Immature natural killer cell (primary cell): ENCODE data around the gene NTRK1. TPM values are rescaled to one million over a fixed set of nuclear protein-coding genes. Genes with fewer than 3 reads are reported as not detected.

Experiments used
- DNase-seq, 3 donors: peaks; one replicate each; pipeline ENCODE4 v3.0.0; 2022; ENCODE audit warnings: mixed read lengths in 1 of 3
- H3K27ac Mint-ChIP-seq, 6 donors: one replicate each; pipeline ENCODE4 v1.8.0; 2020; ENCODE audit warnings: mixed read lengths in 6 of 6, mild to moderate bottlenecking in 5 of 6, inconsistent platforms in 4 of 6, moderate library complexity in 3 of 6
- H3K27me3 Mint-ChIP-seq, 3 donors: one replicate each; pipeline ENCODE4 v1.8.0; 2020 to 2021; ENCODE audit warnings: low read depth in 3 of 3, mild to moderate bottlenecking in 3 of 3, mixed read lengths in 3 of 3, moderate library complexity in 3 of 3, inconsistent platforms in 1 of 3
- H3K36me3 Mint-ChIP-seq, 3 donors: one replicate each; pipeline ENCODE4 v1.8.0; 2020; ENCODE audit warnings: mixed read lengths in 3 of 3, inconsistent platforms in 2 of 3, mild to moderate bottlenecking in 2 of 3
- H3K4me1 Mint-ChIP-seq, 2 donors: one replicate each; pipeline ENCODE4 v1.8.0; 2020; ENCODE audit warnings: inconsistent platforms in 2 of 2, mild to moderate bottlenecking in 2 of 2, mixed read lengths in 2 of 2, moderate library complexity in 1 of 2
- H3K4me3 Mint-ChIP-seq, 5 donors: one replicate each; pipeline ENCODE4 v1.8.0; 2020; ENCODE audit warnings: mild to moderate bottlenecking in 5 of 5, mixed read lengths in 5 of 5, inconsistent platforms in 3 of 5, moderate library complexity in 3 of 5
- H3K9me3 Mint-ChIP-seq, 6 donors: one replicate each; pipeline ENCODE4 v1.8.0; 2020; ENCODE audit warnings: mild to moderate bottlenecking in 6 of 6, mixed read lengths in 6 of 6, inconsistent platforms in 4 of 6, moderate library complexity in 3 of 6
- polyA plus RNA-seq, 3 donors: library from polyadenylated mRNA; unstranded; fragments of 300-500 nt; fragmentation: Illumina TruSeq; gene quantifications; one replicate each; pipeline ENCODE4 v1.2.3, GENCODE V29; 2021

NTRK1 gene
- polyA plus RNA-seq, 3 donors from 2014 or later: 0.71 TPM; not detected in 2

- Mint-ChIP-seq H3K4me1 (peaks cover 8 to 11% of the 10 kb centered on the region in 2 donors), H3K36me3 (peaks cover 0 to 4% (median 0%) of the 10 kb centered on the region in 3 donors), H3K27me3 (peaks cover 12 to 16% (median 14%) of the 10 kb centered on the region in 3 donors), H3K4me3 (no peak overlapping the region), H3K9me3 (no peaks in the 10 kb centered on the region), H3K27ac (no peak overlapping the region)
- no peak for DNase-seq
Observed at GRCh38 chr1:156866249-156866909, 5.7 kb downstream of the NTRK1 start.

GRCh38 chr1:156868341-156868740 lies 7.7 kb downstream of the NTRK1 start:
- no peak overlapping the region for H3K27ac Mint-ChIP-seq
- no peaks in the 10 kb centered on the region for H3K9me3 Mint-ChIP-seq
- H3K4me3 Mint-ChIP-seq: no peak overlapping the region
- peaks cover 8 to 9% of the 10 kb centered on the region in 2 donors for H3K4me1 Mint-ChIP-seq
- peaks cover 0 to 2% (median 0%) of the 10 kb centered on the region in 3 donors for H3K36me3 Mint-ChIP-seq
- peaks cover 5 to 10% (median 5%) of the 10 kb centered on the region in 3 donors for H3K27me3 Mint-ChIP-seq
- DNase-seq: no peak

- Mint-ChIP-seq H3K4me3 (no peak overlapping the region), H3K9me3 (no peaks in the 10 kb centered on the region), H3K36me3 (no peaks in the 10 kb centered on the region), H3K27me3 (peaks cover 2 to 10% (median 5%) of the 10 kb centered on the region in 3 donors), H3K4me1 (peaks cover 8 to 9% of the 10 kb centered on the region in 2 donors), H3K27ac (no peak overlapping the region)
- no peak for DNase-seq
Observed at GRCh38 chr1:156869455-156869854, 8.8 kb downstream of the NTRK1 start.

GRCh38 chr1:156873659-156874058 lies 13.0 kb downstream of the NTRK1 start:
- H3K9me3 Mint-ChIP-seq: no peaks in the 10 kb centered on the region
- no peaks in the 10 kb centered on the region for H3K4me1 Mint-ChIP-seq
- no peak overlapping the region for H3K27ac Mint-ChIP-seq
- H3K4me3 Mint-ChIP-seq: no peak overlapping the region
- no peak for DNase-seq
- no peaks in the 10 kb centered on the region for H3K36me3 Mint-ChIP-seq
- H3K27me3 Mint-ChIP-seq: peaks cover 2 to 10% (median 6%) of the 10 kb centered on the region in 3 donors

- H3K9me3 Mint-ChIP-seq: no peaks in the 10 kb centered on the region
- H3K36me3 Mint-ChIP-seq: no peaks in the 10 kb centered on the region
- no peak overlapping the region for H3K4me3 Mint-ChIP-seq
- no peaks in the 10 kb centered on the region for H3K4me1 Mint-ChIP-seq
- H3K27me3 Mint-ChIP-seq: peaks cover 2 to 10% (median 6%) of the 10 kb centered on the region in 3 donors
- no peak for DNase-seq
- no peak overlapping the region for H3K27ac Mint-ChIP-seq
Observed at GRCh38 chr1:156874142-156874541, 13.5 kb downstream of the NTRK1 start.

GRCh38 chr1:156874572-156875340 lies 14.1 kb downstream of the NTRK1 start:
- Mint-ChIP-seq H3K36me3 (no peaks in the 10 kb centered on the region), H3K27ac (no peak overlapping the region), H3K4me1 (no peaks in the 10 kb centered on the region), H3K27me3 (peaks cover 2 to 8% (median 6%) of the 10 kb centered on the region in 3 donors), H3K9me3 (no peaks in the 10 kb centered on the region), H3K4me3 (no peak overlapping the region)
- DNase-seq: no peak

GRCh38 chr1:156875341-156875615 lies 14.6 kb downstream of the NTRK1 start:
- Mint-ChIP-seq H3K27ac (no peak overlapping the region), H3K4me1 (no peaks in the 10 kb centered on the region), H3K9me3 (no peaks in the 10 kb centered on the region), H3K27me3 (peaks cover 2 to 8% (median 6%) of the 10 kb centered on the region in 3 donors), H3K36me3 (no peaks in the 10 kb centered on the region), H3K4me3 (no peak overlapping the region)
- no peak for DNase-seq

GRCh38 chr1:156876281-156876680 lies 15.6 kb downstream of the NTRK1 start:
- no peaks in the 10 kb centered on the region for H3K9me3 Mint-ChIP-seq
- no peaks in the 10 kb centered on the region for H3K4me1 Mint-ChIP-seq
- no peaks in the 10 kb centered on the region for H3K36me3 Mint-ChIP-seq
- peaks cover 2 to 8% (median 6%) of the 10 kb centered on the region in 3 donors for H3K27me3 Mint-ChIP-seq
- no peak for DNase-seq
- H3K4me3 Mint-ChIP-seq: no peak overlapping the region
- no peak overlapping the region for H3K27ac Mint-ChIP-seq

GRCh38 chr1:156877433-156878170 lies 16.9 kb downstream of the NTRK1 start:
- DNase-seq: no peak
- Mint-ChIP-seq H3K27ac (no peak overlapping the region), H3K9me3 (no peaks in the 10 kb centered on the region), H3K4me1 (no peaks in the 10 kb centered on the region), H3K27me3 (peaks cover 0 to 8% (median 4%) of the 10 kb centered on the region in 3 donors), H3K4me3 (no peak overlapping the region), H3K36me3 (no peaks in the 10 kb centered on the region)

- no peak overlapping the region for H3K27ac Mint-ChIP-seq
- peaks cover 0 to 3% (median 0%) of the 10 kb centered on the region in 3 donors for H3K36me3 Mint-ChIP-seq
- H3K9me3 Mint-ChIP-seq: no peaks in the 10 kb centered on the region
- DNase-seq: no peak
- no peak overlapping the region for H3K4me3 Mint-ChIP-seq
- no peaks in the 10 kb centered on the region for H3K4me1 Mint-ChIP-seq
- peaks cover 4 to 7% (median 6%) of the 10 kb centered on the region in 3 donors for H3K27me3 Mint-ChIP-seq
Observed at GRCh38 chr1:156879876-156880275, 19.2 kb downstream of the NTRK1 start.

- peaks cover 0 to 3% (median 0%) of the 10 kb centered on the region in 3 donors for H3K36me3 Mint-ChIP-seq
- H3K4me1 Mint-ChIP-seq: no peaks in the 10 kb centered on the region
- H3K27me3 Mint-ChIP-seq: peaks cover 4 to 6% (median 5%) of the 10 kb centered on the region in 3 donors
- no peak overlapping the region for H3K4me3 Mint-ChIP-seq
- H3K9me3 Mint-ChIP-seq: no peaks in the 10 kb centered on the region
- DNase-seq: no peak
- H3K27ac Mint-ChIP-seq: no peak overlapping the region
Observed at GRCh38 chr1:156880473-156880872, 19.8 kb downstream of the NTRK1 start.

- H3K9me3 Mint-ChIP-seq: no peaks in the 10 kb centered on the region
- no peak for DNase-seq
- H3K27ac Mint-ChIP-seq: peak overlapping the region in 1 of 6 donors; percentile 59
- no peaks in the 10 kb centered on the region for H3K4me1 Mint-ChIP-seq
- H3K4me3 Mint-ChIP-seq: no peak overlapping the region
- H3K36me3 Mint-ChIP-seq: peaks cover 0 to 3% (median 0%) of the 10 kb centered on the region in 3 donors
- peaks cover 4 to 6% (median 5%) of the 10 kb centered on the region in 3 donors for H3K27me3 Mint-ChIP-seq
Observed at GRCh38 chr1:156881101-156881500, 20.4 kb downstream of the NTRK1 start.

GRCh38 chr1:156881663-156882062 lies 21.0 kb downstream of the NTRK1 start:
- H3K27me3 Mint-ChIP-seq: peaks cover 4 to 8% (median 7%) of the 10 kb centered on the region in 3 donors
- no peak for DNase-seq
- H3K9me3 Mint-ChIP-seq: no peaks in the 10 kb centered on the region
- no peak overlapping the region for H3K4me3 Mint-ChIP-seq
- H3K27ac Mint-ChIP-seq: no peak overlapping the region
- no peaks in the 10 kb centered on the region for H3K4me1 Mint-ChIP-seq
- H3K36me3 Mint-ChIP-seq: peaks cover 0 to 3% (median 0%) of the 10 kb centered on the region in 3 donors

- H3K4me1 Mint-ChIP-seq: no peaks in the 10 kb centered on the region
- H3K27me3 Mint-ChIP-seq: peaks cover 4 to 9% (median 8%) of the 10 kb centered on the region in 3 donors
- H3K36me3 Mint-ChIP-seq: peaks cover 0 to 3% (median 0%) of the 10 kb centered on the region in 3 donors
- H3K9me3 Mint-ChIP-seq: no peaks in the 10 kb centered on the region
- no peak for DNase-seq
- no peak overlapping the region for H3K27ac Mint-ChIP-seq
- H3K4me3 Mint-ChIP-seq: no peak overlapping the region
Observed at GRCh38 chr1:156882543-156882942, 21.9 kb downstream of the NTRK1 start.
